ENCODE data around the gene PCDH9. TPM values are rescaled to one million over a fixed set of nuclear protein-coding genes. Genes with fewer than 3 reads are reported as not detected.

The PCDH9 gene
- total RNA-seq, 1 donor from 2014 or later, result 0.21 TPM

- no peak for DNase-seq (ENCODE audit: low spot score)
- no peaks in the 10 kb centered on the region for H3K9me3 Mint-ChIP-seq
Measured at GRCh38 chr13:67128136-67128535, 102.0 kb downstream of the PCDH9 start.

GRCh38 chr13:67125681-67126080, 104.5 kb downstream of the PCDH9 start:
- H3K36me3 Mint-ChIP-seq (ENCODE audit: low read depth), result no peaks in the 10 kb centered on the region
- H3K4me1 Mint-ChIP-seq (ENCODE audit: low read depth), result no peaks in the 10 kb centered on the region
- H3K4me3 Mint-ChIP-seq, result no peak overlapping the region
- DNase-seq (ENCODE audit: low spot score), result no peak
- H3K27ac Mint-ChIP-seq, result no peak overlapping the region
- H3K27me3 Mint-ChIP-seq (ENCODE audit: insufficient read depth), result no peaks in the 10 kb centered on the region
- intact Hi-C loops (cut with micrococcal nuclease), result no loop called here
- no peaks in the 10 kb centered on the region for H3K9me3 Mint-ChIP-seq

More at GRCh38 chr13:67128136-67128535, 102.0 kb downstream of the PCDH9 start:
- H3K27me3 Mint-ChIP-seq (ENCODE audit: insufficient read depth), result no peaks in the 10 kb centered on the region
- H3K27ac Mint-ChIP-seq, result no peak overlapping the region
- H3K4me1 Mint-ChIP-seq (ENCODE audit: low read depth), result no peaks in the 10 kb centered on the region
- H3K4me3 Mint-ChIP-seq, result no peak overlapping the region
- no peaks in the 10 kb centered on the region for H3K36me3 Mint-ChIP-seq (ENCODE audit: low read depth)
- intact Hi-C loops (cut with micrococcal nuclease), result no loop called here

DNA sequence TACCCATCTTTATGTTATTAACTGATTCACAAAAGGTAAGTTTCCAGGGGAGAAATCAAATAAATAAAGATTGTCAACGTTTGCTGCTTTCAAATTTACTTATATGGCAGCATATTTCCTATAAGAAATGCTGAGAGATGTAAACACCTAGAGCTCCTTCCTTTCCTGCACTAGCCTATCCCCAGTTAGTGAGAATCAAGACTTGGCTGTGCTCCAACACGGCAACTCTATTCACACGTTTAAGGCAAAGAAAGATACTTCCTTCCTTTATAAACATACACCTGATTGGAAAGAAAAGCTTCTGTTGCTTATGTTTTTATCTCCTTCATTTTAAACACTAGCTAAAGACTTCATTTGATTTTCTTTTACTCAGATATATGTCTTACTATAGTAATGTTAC, 107.0 kb downstream of the PCDH9 start:
- no peak overlapping the region for H3K27ac Mint-ChIP-seq
- H3K4me1 Mint-ChIP-seq (ENCODE audit: low read depth), result no peaks in the 10 kb centered on the region
- H3K27me3 Mint-ChIP-seq (ENCODE audit: insufficient read depth), result no peaks in the 10 kb centered on the region
- H3K4me3 Mint-ChIP-seq, result no peak overlapping the region
- H3K9me3 Mint-ChIP-seq, result no peaks in the 10 kb centered on the region
- DNase-seq (ENCODE audit: low spot score), result no peak
- no peaks in the 10 kb centered on the region for H3K36me3 Mint-ChIP-seq (ENCODE audit: low read depth)
- intact Hi-C loops (cut with micrococcal nuclease), result no loop called here

GRCh38 chr13:67122251-67122650, 107.9 kb downstream of the PCDH9 start:
- no peaks in the 10 kb centered on the region for H3K4me1 Mint-ChIP-seq (ENCODE audit: low read depth)
- intact Hi-C loops (cut with micrococcal nuclease), result no loop called here
- no peaks in the 10 kb centered on the region for H3K27me3 Mint-ChIP-seq (ENCODE audit: insufficient read depth)
- H3K27ac Mint-ChIP-seq, result no peak overlapping the region
- DNase-seq (ENCODE audit: low spot score), result no peak
- no peaks in the 10 kb centered on the region for H3K36me3 Mint-ChIP-seq (ENCODE audit: low read depth)
- no peaks in the 10 kb centered on the region for H3K9me3 Mint-ChIP-seq
- H3K4me3 Mint-ChIP-seq, result no peak overlapping the region

GRCh38 chr13:67120872-67121531, 109.1 kb downstream of the PCDH9 start:
- Mint-ChIP-seq H3K4me1 (ENCODE audit: low read depth) (no peaks in the 10 kb centered on the region), H3K27ac (no peak overlapping the region), H3K4me3 (no peak overlapping the region), H3K9me3 (no peaks in the 10 kb centered on the region), H3K27me3 (ENCODE audit: insufficient read depth) (no peaks in the 10 kb centered on the region), H3K36me3 (ENCODE audit: low read depth) (no peaks in the 10 kb centered on the region)
- intact Hi-C loops (cut with micrococcal nuclease), result no loop called here
- no peak for DNase-seq (ENCODE audit: low spot score)

DNA sequence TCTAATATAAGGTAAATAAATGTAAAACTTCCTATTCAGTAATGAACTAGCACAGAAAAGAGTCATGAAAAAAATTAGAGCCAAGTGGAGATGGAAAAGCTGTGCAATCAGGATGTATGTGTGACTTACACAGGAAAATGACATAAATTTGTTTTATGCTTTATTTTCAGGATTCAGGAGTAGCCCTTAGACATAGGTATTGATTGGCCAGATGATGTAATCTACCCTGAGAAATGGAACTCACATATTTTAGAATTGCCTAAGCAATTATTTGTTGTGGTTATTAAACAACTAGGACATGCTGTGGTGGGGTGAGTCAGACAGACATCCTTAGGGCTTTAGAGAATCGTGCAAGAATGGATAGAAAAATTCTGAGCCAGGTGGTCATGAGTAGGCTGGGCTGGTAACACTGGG, 110.6 kb downstream of the PCDH9 start:
- no peaks in the 10 kb centered on the region for H3K27me3 Mint-ChIP-seq (ENCODE audit: insufficient read depth)
- no peaks in the 10 kb centered on the region for H3K4me1 Mint-ChIP-seq (ENCODE audit: low read depth)
- H3K27ac Mint-ChIP-seq, result no peak overlapping the region
- intact Hi-C loops (cut with micrococcal nuclease), result no loop called here
- H3K4me3 Mint-ChIP-seq, result no peak overlapping the region
- no peaks in the 10 kb centered on the region for H3K9me3 Mint-ChIP-seq
- DNase-seq (ENCODE audit: low spot score), result no peak
- H3K36me3 Mint-ChIP-seq (ENCODE audit: low read depth), result no peaks in the 10 kb centered on the region

GRCh38 chr13:67118277-67118676, 111.9 kb downstream of the PCDH9 start:
- intact Hi-C loops (cut with micrococcal nuclease), result no loop called here
- Mint-ChIP-seq H3K9me3 (no peaks in the 10 kb centered on the region), H3K4me1 (ENCODE audit: low read depth) (no peaks in the 10 kb centered on the region), H3K27me3 (ENCODE audit: insufficient read depth) (no peaks in the 10 kb centered on the region), H3K36me3 (ENCODE audit: low read depth) (no peaks in the 10 kb centered on the region), H3K27ac (no peak overlapping the region), H3K4me3 (no peak overlapping the region)
- DNase-seq (ENCODE audit: low spot score), result no peak

- Mint-ChIP-seq H3K4me1 (ENCODE audit: low read depth) (no peaks in the 10 kb centered on the region), H3K9me3 (no peaks in the 10 kb centered on the region), H3K4me3 (no peak overlapping the region), H3K27ac (no peak overlapping the region), H3K36me3 (ENCODE audit: low read depth) (no peaks in the 10 kb centered on the region), H3K27me3 (ENCODE audit: insufficient read depth) (no peaks in the 10 kb centered on the region)
- intact Hi-C loops (cut with micrococcal nuclease), result no loop called here
- DNase-seq (ENCODE audit: low spot score), result no peak
Measured at GRCh38 chr13:67117010-67117550, 113.1 kb downstream of the PCDH9 start.

DNA sequence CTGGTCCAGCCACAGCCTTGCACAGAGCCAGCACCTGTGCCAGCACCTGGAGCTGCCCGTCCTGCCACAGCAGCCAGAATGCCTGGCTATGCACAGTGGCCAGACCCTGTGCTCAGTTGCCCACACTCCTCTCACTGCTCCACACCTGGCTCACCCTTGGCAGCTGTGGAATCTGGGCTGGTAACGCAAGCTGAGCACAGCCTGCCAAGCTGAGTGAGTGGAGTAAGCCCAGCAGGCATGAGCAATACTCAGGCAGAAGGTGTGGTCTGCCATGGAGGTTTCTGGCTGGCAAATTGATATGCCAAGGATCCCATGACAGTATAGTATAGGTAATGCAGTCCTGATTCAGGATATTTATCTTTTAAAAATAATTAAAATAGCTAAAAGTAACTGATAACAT, 122.2 kb downstream of the PCDH9 start:
- intact Hi-C loops (cut with micrococcal nuclease), result no loop called here
- H3K4me1 Mint-ChIP-seq (ENCODE audit: low read depth), result no peaks in the 10 kb centered on the region
- DNase-seq (ENCODE audit: low spot score), result no peak

GRCh38 chr13:67106502-67107057, 123.6 kb downstream of the PCDH9 start:
- H3K4me1 Mint-ChIP-seq (ENCODE audit: low read depth), result no peaks in the 10 kb centered on the region
- H3K9me3 Mint-ChIP-seq, result no peaks in the 10 kb centered on the region
- no peaks in the 10 kb centered on the region for H3K27me3 Mint-ChIP-seq (ENCODE audit: insufficient read depth)
- intact Hi-C loops (cut with micrococcal nuclease), result no loop called here
- H3K27ac Mint-ChIP-seq, result no peak overlapping the region
- H3K4me3 Mint-ChIP-seq, result no peak overlapping the region
- no peak for DNase-seq (ENCODE audit: low spot score)
- H3K36me3 Mint-ChIP-seq (ENCODE audit: low read depth), result no peaks in the 10 kb centered on the region

More for the DNA sequence above, 122.2 kb downstream of the PCDH9 start:
- Mint-ChIP-seq H3K9me3 (no peaks in the 10 kb centered on the region), H3K4me3 (no peak overlapping the region), H3K36me3 (ENCODE audit: low read depth) (no peaks in the 10 kb centered on the region), H3K27me3 (ENCODE audit: insufficient read depth) (no peaks in the 10 kb centered on the region), H3K27ac (no peak overlapping the region)

GRCh38 chr13:67101730-67102467, 128.2 kb downstream of the PCDH9 start:
- no peak overlapping the region for H3K4me3 Mint-ChIP-seq
- intact Hi-C loops (cut with micrococcal nuclease), result no loop called here
- no peaks in the 10 kb centered on the region for H3K36me3 Mint-ChIP-seq (ENCODE audit: low read depth)
- H3K27me3 Mint-ChIP-seq (ENCODE audit: insufficient read depth), result no peaks in the 10 kb centered on the region
- no peak for DNase-seq (ENCODE audit: low spot score)
- no peaks in the 10 kb centered on the region for H3K9me3 Mint-ChIP-seq
- H3K27ac Mint-ChIP-seq, result no peak overlapping the region
- H3K4me1 Mint-ChIP-seq (ENCODE audit: low read depth), result no peaks in the 10 kb centered on the region

- no peak overlapping the region for H3K27ac Mint-ChIP-seq
- no peak overlapping the region for H3K4me3 Mint-ChIP-seq
- intact Hi-C loops (cut with micrococcal nuclease), result no loop called here
- no peaks in the 10 kb centered on the region for H3K27me3 Mint-ChIP-seq (ENCODE audit: insufficient read depth)
- DNase-seq (ENCODE audit: low spot score), result no peak
- H3K36me3 Mint-ChIP-seq (ENCODE audit: low read depth), result no peaks in the 10 kb centered on the region
- H3K9me3 Mint-ChIP-seq, result no peaks in the 10 kb centered on the region
- no peaks in the 10 kb centered on the region for H3K4me1 Mint-ChIP-seq (ENCODE audit: low read depth)
Measured at GRCh38 chr13:67100730-67101129, 129.4 kb downstream of the PCDH9 start.

DNA sequence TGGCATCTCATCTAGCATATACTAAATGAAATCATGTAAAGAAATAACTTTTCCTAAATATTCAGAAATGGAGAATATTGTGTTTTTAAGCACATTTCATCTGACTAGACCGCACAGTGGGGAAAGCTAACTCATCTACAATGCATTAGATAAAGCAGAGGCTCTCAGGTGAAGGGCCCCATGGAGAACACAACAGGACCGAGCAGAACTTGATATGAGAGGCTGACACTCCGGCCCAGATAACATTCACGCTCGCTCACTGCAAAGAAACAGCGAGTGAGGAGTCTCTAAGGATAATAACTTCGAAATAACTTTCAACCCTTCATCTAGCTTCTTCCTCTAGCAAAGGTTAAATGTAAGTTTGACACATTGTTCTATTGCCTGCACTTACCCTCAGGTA, 130.6 kb downstream of the PCDH9 start:
- no peak for DNase-seq (ENCODE audit: low spot score)
- intact Hi-C loops (cut with micrococcal nuclease), result no loop called here
- Mint-ChIP-seq H3K27ac (no peak overlapping the region), H3K36me3 (ENCODE audit: low read depth) (no peaks in the 10 kb centered on the region), H3K27me3 (ENCODE audit: insufficient read depth) (no peaks in the 10 kb centered on the region), H3K4me1 (ENCODE audit: low read depth) (no peaks in the 10 kb centered on the region), H3K9me3 (no peaks in the 10 kb centered on the region), H3K4me3 (no peak overlapping the region)

All from activated T-helper 1 cell treated with anti-CD3 and anti-CD28 coated beads, Interleukin-12 subunit alpha, Interleukin-12 subunit beta, Interleukin-2, Interleukin-4 antibody, amounts not matched to agents 30 ng/mL and 10 ng/mL and 1 ng/mL, durations not matched to agents 14 hours and 24 hours and 36 hours (primary cell).